VCaP (cell line): ENCODE results near the gene RALGDS.

Source experiments
- H3K27ac ChIP-seq: fragments of 450-650 bp; 2 replicates; pipeline ENCODE4 v1.5.1; 2017
- CTCF ChIP-seq: fragments of 450-650 bp; conservative IDR thresholded peaks from 2 replicates; pipeline ENCODE4 v1.5.1; 2017; ENCODE audit warnings: mild to moderate bottlenecking, moderate library complexity

RALGDS gene

DNA sequence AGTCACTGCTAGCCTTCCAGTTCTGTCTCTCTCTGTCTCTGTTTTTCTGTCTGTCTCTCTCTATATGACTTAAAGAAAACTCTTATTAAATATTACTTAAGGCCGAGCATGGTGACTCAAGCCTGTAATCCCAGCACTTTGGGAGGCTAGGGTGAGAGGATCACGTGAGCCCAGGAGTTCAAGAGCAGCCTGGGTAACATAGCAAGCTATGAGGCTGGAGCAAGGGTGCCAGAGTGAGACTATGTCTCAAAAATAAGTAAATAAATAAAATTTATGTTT lies 44.4 kb upstream of the RALGDS start:
- TF ChIP-seq CTCF: no peak
- no peak overlapping the region for H3K27ac ChIP-seq

- TF ChIP-seq CTCF: no peak
- H3K27ac ChIP-seq: peak overlapping the region; percentile 63; the same call in 1 of the 2 replicates
These were observed 43.2 kb upstream of the RALGDS start for GRCh38 chr9:133164191-133164590.

DNA sequence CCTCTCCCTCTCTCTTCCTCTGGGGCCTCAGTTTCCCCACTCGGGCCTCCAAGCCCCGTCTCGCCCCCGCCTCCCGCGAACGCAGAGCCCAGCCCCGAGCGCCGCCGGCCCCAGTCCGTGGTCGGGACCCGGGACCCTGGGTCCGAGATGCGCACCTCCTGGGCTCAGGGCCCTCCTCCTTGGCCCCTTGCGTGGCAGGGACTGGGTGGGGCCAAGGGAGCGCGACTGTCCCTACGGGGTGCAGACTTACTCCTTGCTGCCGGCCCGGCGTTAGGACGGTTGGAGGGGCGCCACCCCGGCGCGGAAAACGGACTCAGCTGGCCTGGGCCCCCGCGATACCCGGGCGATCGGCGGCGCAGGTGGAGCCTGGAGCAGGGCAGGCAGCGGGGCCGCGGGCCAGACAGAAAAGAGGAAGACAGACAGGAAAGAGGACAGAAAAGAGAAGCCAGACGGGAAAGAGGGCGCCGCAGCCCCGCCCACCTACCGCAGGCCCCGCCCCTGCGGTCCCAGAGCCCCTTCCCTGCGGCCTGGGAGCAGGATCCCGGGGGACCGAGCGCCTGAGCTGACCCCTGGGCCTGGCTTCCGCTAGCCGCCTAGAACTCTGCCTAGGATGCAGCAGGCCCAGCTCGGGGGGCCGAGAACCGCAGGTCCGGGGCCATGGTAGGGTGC lies 42.6 kb upstream of the RALGDS start, which contains the start of gene GBGT1:
Gene GBGT1, minus strand, starts transcription at position 411 of the 669 bp plus-strand sequence. CDS start 1,502 bp downstream, outside the sequence.
- peak within 1 kb of the TSS; percentile 63; the same call in 1 of the 2 replicates for H3K27ac ChIP-seq
- no peak for TF ChIP-seq CTCF

- TF ChIP-seq CTCF: no peak
These were observed 41.9 kb upstream of the RALGDS start for GRCh38 chr9:133162861-133163503.

GRCh38 chr9:133161547-133161950 lies 40.5 kb upstream of the RALGDS start:
- no peak overlapping the region for H3K27ac ChIP-seq
- TF ChIP-seq CTCF: no peak

More at GRCh38 chr9:133162861-133163503, 41.9 kb upstream of the RALGDS start:
- H3K27ac ChIP-seq: peak overlapping the region; percentile 63; the same call in 1 of the 2 replicates

- no peak overlapping the region for H3K27ac ChIP-seq
These were observed 39.9 kb upstream of the RALGDS start for GRCh38 chr9:133160742-133161546.

More at GRCh38 chr9:133160742-133161546, 39.9 kb upstream of the RALGDS start:
- peak; percentile 82 for TF ChIP-seq CTCF
